ENCODE measurements around the gene SLC7A1.

SLC7A1 gene

DNA sequence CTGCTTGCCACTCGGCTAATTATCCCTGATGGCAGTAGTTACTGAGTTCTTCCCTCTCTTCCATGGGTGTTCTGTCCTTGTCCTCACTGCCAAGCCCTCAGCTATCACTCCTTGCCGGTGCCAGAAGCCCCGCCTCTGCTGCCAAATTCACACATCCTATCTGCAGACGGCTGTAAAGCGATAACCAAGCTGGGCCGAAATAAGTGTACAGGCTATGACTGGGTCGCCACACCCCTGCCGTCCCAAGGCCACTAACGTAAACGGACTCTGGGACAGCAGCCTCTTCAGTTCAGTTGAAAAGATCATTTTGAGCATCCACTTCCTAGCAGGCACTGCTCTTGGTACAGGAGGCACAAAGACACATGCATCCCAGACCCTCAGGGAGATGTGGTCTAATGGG is 13.3 kb downstream of the SLC7A1 start:
- H3K27ac ChIP-seq: no peak overlapping the region
- TF ChIP-seq, protein P1, sequence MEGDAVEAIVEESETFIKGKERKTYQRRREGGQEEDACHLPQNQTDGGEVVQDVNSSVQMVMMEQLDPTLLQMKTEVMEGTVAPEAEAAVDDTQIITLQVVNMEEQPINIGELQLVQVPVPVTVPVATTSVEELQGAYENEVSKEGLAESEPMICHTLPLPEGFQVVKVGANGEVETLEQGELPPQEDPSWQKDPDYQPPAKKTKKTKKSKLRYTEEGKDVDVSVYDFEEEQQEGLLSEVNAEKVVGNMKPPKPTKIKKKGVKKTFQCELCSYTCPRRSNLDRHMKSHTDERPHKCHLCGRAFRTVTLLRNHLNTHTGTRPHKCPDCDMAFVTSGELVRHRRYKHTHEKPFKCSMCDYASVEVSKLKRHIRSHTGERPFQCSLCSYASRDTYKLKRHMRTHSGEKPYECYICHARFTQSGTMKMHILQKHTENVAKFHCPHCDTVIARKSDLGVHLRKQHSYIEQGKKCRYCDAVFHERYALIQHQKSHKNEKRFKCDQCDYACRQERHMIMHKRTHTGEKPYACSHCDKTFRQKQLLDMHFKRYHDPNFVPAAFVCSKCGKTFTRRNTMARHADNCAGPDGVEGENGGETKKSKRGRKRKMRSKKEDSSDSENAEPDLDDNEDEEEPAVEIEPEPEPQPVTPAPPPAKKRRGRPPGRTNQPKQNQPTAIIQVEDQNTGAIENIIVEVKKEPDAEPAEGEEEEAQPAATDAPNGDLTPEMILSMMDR (conservative IDR thresholded peaks at IDR 0.05): no peak

DNA sequence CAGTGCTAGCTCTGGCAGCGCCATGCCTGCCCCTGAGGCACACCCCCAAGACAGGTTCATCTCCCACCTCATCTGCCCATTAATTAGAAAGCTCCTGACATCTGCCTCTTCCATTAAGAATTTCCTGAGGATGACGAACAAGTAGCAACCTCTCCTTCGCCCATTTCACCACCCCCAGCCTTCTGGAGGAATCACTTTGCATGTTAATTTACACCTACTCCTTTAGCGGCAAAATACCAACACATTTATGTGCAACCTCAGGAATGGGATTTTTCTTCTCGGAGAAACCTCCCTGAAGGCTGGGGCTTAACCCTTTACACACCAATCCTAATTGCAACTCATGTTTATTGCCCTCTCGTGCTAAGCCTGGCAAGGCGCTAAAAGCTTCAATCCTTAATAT is 13.8 kb downstream of the SLC7A1 start:
- H3K27ac ChIP-seq: no peak overlapping the region
- TF ChIP-seq, protein P1 (conservative IDR thresholded peaks at IDR 0.05): no peak

DNA sequence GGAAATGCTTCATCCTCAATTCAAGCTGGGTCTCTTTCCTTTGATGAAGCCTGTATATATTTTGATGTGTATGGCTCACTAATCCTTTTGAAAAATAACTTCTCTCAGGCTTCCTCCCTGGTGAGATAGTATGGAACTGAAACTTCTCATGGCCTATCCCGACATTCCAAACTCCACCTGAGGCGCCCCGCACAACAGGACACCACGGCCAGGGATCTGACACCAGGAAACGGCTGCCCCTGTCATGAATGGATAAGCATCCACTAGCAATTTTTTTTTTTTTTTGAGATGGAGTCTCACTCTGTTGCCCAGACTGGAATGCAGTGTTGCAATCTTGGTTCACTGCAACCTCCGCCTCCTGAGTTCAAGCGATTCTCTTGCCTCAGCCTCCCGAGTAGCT is 16.4 kb downstream of the SLC7A1 start:
- TF ChIP-seq, protein P1 (conservative IDR thresholded peaks at IDR 0.05): no peak

DNA sequence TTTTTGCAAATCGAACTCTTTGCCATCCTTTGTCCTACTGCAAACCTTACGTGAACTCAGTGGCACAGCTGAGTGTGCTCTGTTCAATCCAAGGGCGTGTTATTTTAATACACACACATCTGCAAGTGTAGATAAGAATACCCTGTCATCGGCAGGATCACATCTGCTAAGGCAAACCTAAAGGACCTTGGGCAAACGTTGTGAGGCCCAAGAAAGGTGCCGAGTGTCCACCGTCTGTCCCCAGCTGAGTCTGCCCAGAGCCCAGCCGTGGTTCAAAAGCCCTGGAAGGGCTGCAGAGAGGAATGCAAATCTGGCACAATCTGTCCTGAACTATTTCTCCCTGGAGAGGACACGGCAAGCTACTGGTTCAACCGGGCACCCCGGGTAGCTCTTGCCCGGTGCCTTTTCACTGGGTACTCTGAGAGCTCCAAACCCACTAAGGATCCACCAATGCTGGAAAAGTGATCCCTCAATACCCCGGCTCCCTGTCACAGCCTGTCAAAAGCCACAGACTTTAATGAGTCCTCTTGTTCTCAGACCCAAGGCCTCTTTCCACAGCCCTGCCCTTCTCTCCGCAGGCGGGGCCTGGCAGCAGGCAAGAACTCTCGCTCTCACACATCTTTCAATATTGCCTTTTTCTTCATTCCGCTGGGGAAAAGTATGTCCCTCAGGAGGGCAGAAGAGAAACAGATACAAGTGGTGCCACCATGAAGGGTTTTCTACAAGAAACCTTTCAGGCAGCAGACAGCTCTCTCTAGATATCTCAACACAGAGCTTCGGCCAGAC is 17.0 kb downstream of the SLC7A1 start:
- no peak overlapping the region for H3K27ac ChIP-seq
- TF ChIP-seq, protein P1 (conservative IDR thresholded peaks at IDR 0.05): no peak

More for the DNA sequence above, 16.4 kb downstream of the SLC7A1 start:
- H3K27ac ChIP-seq: no peak overlapping the region

DNA sequence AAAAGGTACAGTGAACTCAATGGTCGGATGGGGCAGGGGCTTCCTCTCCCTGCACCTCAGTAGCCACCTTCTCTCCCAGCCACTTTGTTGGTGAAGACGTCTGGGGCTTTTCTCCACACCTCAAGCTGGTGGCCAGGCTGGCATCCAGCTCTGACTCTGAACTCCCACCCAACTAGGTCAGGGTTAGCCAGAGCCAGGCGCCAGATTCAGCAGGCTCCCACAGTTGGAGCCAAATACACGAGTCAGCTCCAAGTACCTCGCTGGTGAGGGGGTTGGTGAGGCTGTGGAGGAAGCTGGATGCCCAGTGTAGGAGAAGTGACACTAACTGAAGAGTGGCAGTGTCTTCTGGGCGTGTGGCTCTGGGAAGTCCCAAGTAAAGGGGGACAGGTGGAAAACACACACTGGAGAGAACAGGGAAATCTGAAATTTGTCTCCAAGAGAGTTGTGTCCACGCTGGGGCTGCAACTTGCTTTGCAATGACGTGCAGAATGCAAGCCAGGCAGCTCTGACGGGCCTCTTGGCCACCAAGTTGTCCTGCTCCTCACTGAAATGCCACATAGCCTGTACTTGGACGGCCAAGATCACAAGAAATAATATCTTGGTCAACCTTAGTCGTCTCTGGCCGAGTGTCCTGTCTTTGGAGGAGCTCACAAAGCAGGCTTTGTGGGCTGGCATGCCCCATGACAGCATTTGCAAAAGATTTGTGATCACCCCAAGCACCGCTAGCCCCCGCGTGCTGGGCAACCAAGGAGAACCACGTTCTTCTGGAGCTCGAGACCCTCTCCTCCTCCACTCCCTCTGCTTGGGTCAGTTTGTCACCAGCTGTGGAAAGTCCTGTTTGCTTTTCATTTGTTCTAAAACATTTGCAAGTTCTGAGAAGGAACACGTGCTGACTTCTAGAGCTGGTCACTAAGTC is 18.1 kb downstream of the SLC7A1 start:
- H3K27ac ChIP-seq: peak overlapping the region; percentile 89
- TF ChIP-seq, protein P1 (conservative IDR thresholded peaks at IDR 0.05): no peak

DNA sequence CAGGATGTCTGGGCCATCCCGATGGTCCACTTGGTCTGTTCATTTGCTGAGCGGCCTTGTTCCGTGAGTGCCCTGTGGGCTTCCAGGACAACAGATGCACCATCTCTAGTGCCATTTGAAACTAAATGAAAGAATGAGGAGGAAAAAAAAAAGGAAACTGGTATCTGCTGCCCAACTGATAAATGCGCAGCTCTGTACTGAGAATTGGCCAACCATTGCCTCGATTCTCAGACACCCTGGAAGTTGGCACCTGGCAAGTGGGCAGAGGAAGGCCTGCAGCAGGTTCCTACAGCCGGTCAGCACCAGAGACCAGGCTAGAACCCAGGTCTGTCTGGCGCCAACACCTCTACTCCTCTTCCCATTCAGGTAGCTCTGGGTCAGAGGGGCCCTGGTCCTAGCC is 18.9 kb downstream of the SLC7A1 start:
- H3K27ac ChIP-seq: peak overlapping the region; percentile 89
- TF ChIP-seq, protein P1 (conservative IDR thresholded peaks at IDR 0.05): no peak

DNA sequence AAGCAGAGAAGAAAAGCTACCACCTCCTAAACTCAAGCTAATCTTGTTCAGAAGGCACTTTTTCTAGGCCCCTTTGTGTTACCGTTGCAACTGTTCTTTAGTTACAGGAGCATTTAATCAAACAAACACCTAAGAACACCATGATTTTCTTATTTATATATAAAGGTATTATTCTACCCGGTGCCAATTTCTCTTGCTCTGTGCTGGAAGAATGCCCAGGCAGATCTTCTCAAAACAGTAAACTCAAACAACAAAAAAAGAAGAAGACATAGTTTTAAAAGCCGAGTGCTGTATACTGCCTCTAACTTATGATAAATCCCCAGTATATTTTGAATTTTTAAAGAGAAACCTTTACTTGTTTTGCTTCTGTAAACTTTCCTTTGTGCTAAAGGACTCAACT is 20.4 kb downstream of the SLC7A1 start:
- H3K27ac ChIP-seq: peak overlapping the region; percentile 89
- TF ChIP-seq, protein P1 (conservative IDR thresholded peaks at IDR 0.05): no peak
